Ectodermal cell (in vitro differentiated cells): ENCODE measurements around the gene GSTM2.
"Not testable (repeated sequence)": the region's sequence is repeated elsewhere in the genome, so short reads cannot be mapped to it uniquely, and the experiment has no call there.

Experiments used
- H3K27ac ChIP-seq: 2 replicates; pipeline ENCODE4 v1.7.0; 2013; ENCODE audit warnings: mild to moderate bottlenecking, low read depth, low read length; ENCODE audit not compliant: insufficient read depth, poor library complexity, severe bottlenecking
- H3K27me3 ChIP-seq: 2 replicates; pipeline ENCODE4 v1.7.0; 2013; ENCODE audit warnings: mild to moderate bottlenecking, low read length; ENCODE audit not compliant: insufficient read depth, control insufficient read depth, poor library complexity, severe bottlenecking
- H3K36me3 ChIP-seq: one replicate; pipeline ENCODE4 v1.7.0; 2013; ENCODE audit warnings: low read length; ENCODE audit not compliant: control insufficient read depth, insufficient read depth
- H3K4me1 ChIP-seq: one replicate; pipeline ENCODE4 v1.7.0; 2013; ENCODE audit warnings: low read length; ENCODE audit not compliant: control insufficient read depth, insufficient read depth
- H3K4me3 ChIP-seq: 2 replicates; pipeline ENCODE4 v1.7.0; 2013; ENCODE audit warnings: low read depth, low read length, control low read depth; ENCODE audit not compliant: insufficient read depth
- H3K9me3 ChIP-seq: 2 replicates; pipeline ENCODE4 v1.7.0; 2013; ENCODE audit warnings: mild to moderate bottlenecking, low read length, moderate library complexity; ENCODE audit not compliant: control insufficient read depth
- WGBS, 2 experiments: methylation state at CpG; one replicate each; pipeline ENCODE4 v1.1.7; 2013; ENCODE audit warnings: missing lambda C conversion rate in 2 of 2; 5-methylcytosine and 5-hydroxymethylcytosine counted together

GSTM2 gene

GRCh38 chr1:109697066-109697465, 29.2 kb downstream of the GSTM2 start:
- H3K4me1 ChIP-seq = no peaks in the 10 kb centered on the region
- no peak overlapping the region for H3K27ac ChIP-seq
- no CpG with 5 or more reads among the region's 4 CpGs for WGBS, 2 experiments
- H3K27me3 ChIP-seq = no peaks in the 10 kb centered on the region
- no peaks in the 10 kb centered on the region for H3K36me3 ChIP-seq
- no peaks in the 10 kb centered on the region for H3K9me3 ChIP-seq
- H3K4me3 ChIP-seq = no peak overlapping the region

- no CpG with 5 or more reads among the region's 4 CpGs for WGBS, 2 experiments
- H3K9me3 ChIP-seq, H3K4me1 ChIP-seq, H3K27me3 ChIP-seq, H3K36me3 ChIP-seq, H3K4me3 ChIP-seq, H3K27ac ChIP-seq: not testable (repeated sequence)
Measured at GRCh38 chr1:109697861-109698260, 30.0 kb downstream of the GSTM2 start.

- not testable (repeated sequence) for H3K9me3 ChIP-seq, H3K4me1 ChIP-seq, H3K27ac ChIP-seq, H3K4me3 ChIP-seq, H3K36me3 ChIP-seq, H3K27me3 ChIP-seq
- WGBS, 2 experiments = 94 to 98% methylated on average over 3 of the region's 3 CpGs
Measured at GRCh38 chr1:109702940-109703339, 35.1 kb downstream of the GSTM2 start.

GRCh38 chr1:109704173-109704572, 36.3 kb downstream of the GSTM2 start:
- Histone ChIP-seq H3K4me3 (no peak overlapping the region), H3K4me1 (no peaks in the 10 kb centered on the region), H3K27ac (no peak overlapping the region), H3K27me3 (no peaks in the 10 kb centered on the region), H3K9me3 (no peaks in the 10 kb centered on the region), H3K36me3 (no peaks in the 10 kb centered on the region)
- 75 to 76% methylated on average over 8 of the region's 8 CpGs for WGBS, 2 experiments

- Histone ChIP-seq H3K36me3 (no peaks in the 10 kb centered on the region), H3K4me3 (no peak overlapping the region), H3K9me3 (no peaks in the 10 kb centered on the region), H3K27ac (no peak overlapping the region), H3K27me3 (no peaks in the 10 kb centered on the region), H3K4me1 (no peaks in the 10 kb centered on the region)
- 91 to 94% methylated on average over 4 of the region's 4 CpGs for WGBS, 2 experiments
Measured at GRCh38 chr1:109705411-109705810, 37.6 kb downstream of the GSTM2 start.

- 90 to 95% methylated on average over 4 of the region's 4 CpGs for WGBS, 2 experiments
- H3K27ac ChIP-seq, H3K4me1 ChIP-seq, H3K27me3 ChIP-seq, H3K36me3 ChIP-seq, H3K9me3 ChIP-seq, H3K4me3 ChIP-seq: not testable (repeated sequence)
Measured at GRCh38 chr1:109708949-109709348, 41.1 kb downstream of the GSTM2 start.

- H3K27ac ChIP-seq, H3K4me1 ChIP-seq, H3K27me3 ChIP-seq, H3K36me3 ChIP-seq, H3K4me3 ChIP-seq, H3K9me3 ChIP-seq: not testable (repeated sequence)
Measured at GRCh38 chr1:109709822-109710221, 42.0 kb downstream of the GSTM2 start.

GRCh38 chr1:109711593-109712320, 43.9 kb downstream of the GSTM2 start, which contains the start of gene GSTM5:
Gene GSTM5, plus strand, starts transcription at chr1:109712251. Its CDS starts 62 bp downstream, at chr1:109712313.
- 93% methylated on average over 32 of the region's 33 CpGs for WGBS, 2 experiments
- H3K4me1 ChIP-seq, H3K27ac ChIP-seq, H3K9me3 ChIP-seq, H3K27me3 ChIP-seq, H3K4me3 ChIP-seq, H3K36me3 ChIP-seq: not testable (repeated sequence)

- 94% methylated on average over 22 of the region's 22 CpGs for WGBS, 2 experiments
- Histone ChIP-seq H3K4me1 (no peaks in the 10 kb centered on the region), H3K36me3 (no peaks in the 10 kb centered on the region), H3K9me3 (no peaks in the 10 kb centered on the region), H3K27me3 (no peaks in the 10 kb centered on the region), H3K27ac (no peak overlapping the region), H3K4me3 (no peak overlapping the region)
Measured at GRCh38 chr1:109712321-109712864, 44.5 kb downstream of the GSTM2 start.

- no peaks in the 10 kb centered on the region for H3K9me3 ChIP-seq
- no peaks in the 10 kb centered on the region for H3K27me3 ChIP-seq
- no peaks in the 10 kb centered on the region for H3K36me3 ChIP-seq
- no peak overlapping the region for H3K4me3 ChIP-seq
- 88 to 90% methylated on average over 5 of the region's 5 CpGs for WGBS, 2 experiments
- no peak overlapping the region for H3K27ac ChIP-seq
- no peaks in the 10 kb centered on the region for H3K4me1 ChIP-seq
Measured at GRCh38 chr1:109713636-109714035, 45.8 kb downstream of the GSTM2 start.
